Amygdala (tissue), 56 donors: ENCODE results near the gene PHLDB2.
A peak's percentile ranks its signal among the peaks of the same experiment; 100 is the strongest.
"Not testable (repeated sequence)": the region's sequence is repeated elsewhere in the genome, so short reads cannot be mapped to it uniquely, and the experiment has no call there.

ENCODE experiments used
- DNase-seq, 56 donors: peaks; one replicate each; lab custom pipeline; 2025; lab: John Stamatoyannopoulos, UW

Gene PHLDB2

DNA sequence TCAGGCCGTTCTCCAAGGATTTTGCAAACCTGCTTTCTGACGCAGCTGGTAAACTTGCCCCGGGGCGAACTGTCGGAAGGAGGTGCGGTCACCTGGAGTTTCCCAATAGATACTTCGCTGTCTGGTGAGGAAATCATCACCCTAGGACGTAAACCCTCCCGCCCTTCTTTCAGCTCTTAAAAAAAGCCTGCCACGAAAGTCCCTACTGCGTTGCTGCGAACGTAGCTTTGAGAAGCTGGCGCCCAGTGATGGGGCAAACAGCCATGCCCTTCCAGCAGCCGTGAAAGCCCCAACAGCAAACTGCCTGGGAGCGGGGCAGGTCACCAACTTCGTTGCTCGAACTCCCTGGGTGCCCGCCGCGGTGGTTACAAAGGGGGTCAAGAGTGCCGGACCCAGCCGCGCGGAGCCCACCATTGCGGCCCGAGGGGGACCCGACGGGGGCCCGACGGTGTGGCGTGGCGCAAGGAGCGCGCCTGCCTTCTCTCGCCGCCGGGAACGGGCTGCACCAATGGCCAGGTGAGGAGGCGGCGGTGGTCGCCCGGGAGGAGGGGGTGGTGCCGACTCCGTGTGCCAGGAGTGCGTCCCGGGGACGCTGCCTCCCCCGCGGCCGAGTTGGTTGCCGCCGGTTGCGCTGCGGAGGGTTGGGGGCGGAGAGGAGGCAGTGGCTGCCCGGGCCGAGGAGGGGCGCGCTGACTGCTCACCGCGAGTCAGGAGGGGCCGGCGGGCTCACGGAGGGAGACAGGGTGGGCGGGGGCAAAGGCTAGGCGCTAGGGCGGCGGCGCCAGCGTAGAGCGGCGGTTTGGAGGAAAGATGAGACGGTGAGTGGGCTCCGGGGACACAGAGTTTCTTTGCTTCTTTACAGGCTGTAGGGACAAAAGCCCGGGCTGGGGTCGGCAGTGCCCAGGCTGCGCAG is at the start of gene PHLDB2:
TSS of gene PHLDB2 (plus strand) at position 205 of the 913 bp plus-strand sequence. CDS start 24,813 bp downstream, outside the sequence.
- peak in 4 of 56 donors; percentile 2 to 22 (median 7) for DNase-seq

GRCh38 chr3:111810909-111811308 is 48.2 kb upstream of the PHLDB2 start:
- DNase-seq: no peak

- no peak for DNase-seq
These were observed 47.3 kb upstream of the PHLDB2 start for GRCh38 chr3:111811811-111812210.

- no peak for DNase-seq
These were observed 46.4 kb upstream of the PHLDB2 start for GRCh38 chr3:111812701-111813100.

- no peak for DNase-seq
These were observed 45.6 kb upstream of the PHLDB2 start for GRCh38 chr3:111813441-111813840.

DNA sequence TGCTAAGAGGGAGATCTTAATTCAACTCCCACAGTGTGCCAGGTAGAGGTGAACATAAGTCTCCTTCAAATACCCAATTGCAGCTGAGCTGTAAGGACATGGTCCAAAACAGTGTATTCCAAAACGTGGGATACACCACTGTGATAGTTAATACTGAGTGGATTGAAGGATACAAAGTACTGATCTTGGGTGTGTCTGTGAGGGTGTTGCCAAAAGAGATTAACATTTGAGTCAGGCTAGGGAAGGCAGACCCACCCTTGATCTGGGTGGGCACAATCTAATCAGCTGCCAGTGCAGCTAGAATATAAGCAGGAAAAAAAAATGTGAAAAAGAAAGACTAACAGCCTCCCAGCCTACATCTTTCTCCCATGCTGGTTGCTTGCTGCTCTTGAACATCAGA is 45.1 kb upstream of the PHLDB2 start:
- no peak for DNase-seq

GRCh38 chr3:111816771-111817170 is 42.3 kb upstream of the PHLDB2 start:
- not testable (repeated sequence) for DNase-seq

DNA sequence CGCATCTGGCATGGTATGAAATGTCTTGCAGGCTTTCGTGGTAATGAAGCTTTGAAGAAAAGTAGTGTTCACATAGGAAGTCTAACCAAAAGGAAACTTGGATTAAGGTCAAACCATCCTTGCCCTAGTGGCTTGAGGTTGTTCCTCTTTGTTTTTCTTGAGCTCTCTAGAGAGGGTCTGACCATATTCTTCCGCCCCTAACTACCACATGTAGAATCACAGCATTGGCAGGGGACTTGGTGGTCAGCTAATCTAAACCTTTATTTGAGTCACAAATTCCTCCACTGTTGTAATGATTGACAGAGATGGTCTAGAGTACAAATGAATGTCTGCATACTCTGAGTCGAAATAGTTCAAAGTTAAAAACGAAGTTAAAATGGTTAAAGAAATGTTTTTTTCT is 39.1 kb upstream of the PHLDB2 start:
- DNase-seq: no peak

DNA sequence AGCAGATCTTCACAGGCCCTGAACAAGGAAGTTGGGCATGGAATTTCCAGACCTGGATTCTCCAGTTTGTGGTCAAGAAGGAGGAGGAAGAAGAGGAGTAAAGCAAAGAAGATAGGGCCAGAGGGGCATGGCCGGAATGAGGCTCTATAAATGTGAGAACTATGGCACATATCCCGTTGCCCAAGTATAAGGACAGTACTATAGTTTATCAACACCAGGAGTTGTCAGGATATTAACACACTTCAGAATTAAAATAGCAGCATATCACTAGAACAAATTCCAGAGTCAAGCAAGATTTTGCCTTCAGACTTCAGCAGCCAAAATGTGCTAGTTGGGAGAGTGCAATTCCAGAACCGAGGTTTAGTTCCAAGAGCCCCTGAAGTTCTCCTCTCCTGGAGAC is 38.4 kb upstream of the PHLDB2 start:
- DNase-seq: no peak

- DNase-seq: no peak
These were observed 37.2 kb upstream of the PHLDB2 start for GRCh38 chr3:111821891-111822290.

DNA sequence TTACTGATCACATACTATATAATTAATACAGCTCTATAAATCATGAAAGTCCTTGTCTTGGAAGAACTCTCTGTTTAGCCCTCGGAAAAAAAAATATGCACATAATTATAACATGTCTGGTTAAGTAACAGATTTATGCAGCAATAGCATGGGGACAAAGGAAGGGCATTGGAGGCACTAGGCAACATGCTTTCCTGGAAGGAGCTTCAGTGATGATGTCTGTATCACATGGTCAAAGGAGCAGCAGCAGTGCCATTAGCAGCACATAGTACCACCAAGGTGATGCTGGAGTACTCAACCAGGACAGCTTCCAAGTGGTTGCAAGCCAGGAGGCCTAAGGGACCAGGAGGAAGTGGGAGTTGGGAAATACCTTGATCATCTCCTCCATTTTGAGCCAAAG is 36.3 kb upstream of the PHLDB2 start:
- DNase-seq: no peak

GRCh38 chr3:111823341-111823855 is 35.7 kb upstream of the PHLDB2 start:
- DNase-seq: no peak

- DNase-seq: no peak
These were observed 34.7 kb upstream of the PHLDB2 start for GRCh38 chr3:111824351-111824750.

DNA sequence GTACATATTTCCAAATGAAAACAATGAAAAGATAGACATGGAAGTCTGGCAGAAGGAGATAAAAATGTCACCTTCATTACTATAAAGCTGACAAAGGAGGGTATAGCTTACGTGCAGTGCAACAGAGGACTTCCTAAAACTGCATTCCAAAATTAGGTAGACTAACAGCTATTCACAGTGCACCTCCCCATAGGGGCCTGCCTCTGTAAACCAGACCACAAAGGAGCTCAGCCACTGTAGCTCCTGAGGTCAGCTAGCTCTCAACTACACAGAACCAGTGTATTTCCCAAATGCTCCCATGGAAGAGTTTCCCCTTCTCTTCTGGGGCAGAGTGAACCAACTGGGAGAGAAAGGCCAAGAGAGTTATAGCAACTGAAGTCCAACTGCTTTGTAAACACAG is 31.2 kb upstream of the PHLDB2 start:
- no peak for DNase-seq

DNA sequence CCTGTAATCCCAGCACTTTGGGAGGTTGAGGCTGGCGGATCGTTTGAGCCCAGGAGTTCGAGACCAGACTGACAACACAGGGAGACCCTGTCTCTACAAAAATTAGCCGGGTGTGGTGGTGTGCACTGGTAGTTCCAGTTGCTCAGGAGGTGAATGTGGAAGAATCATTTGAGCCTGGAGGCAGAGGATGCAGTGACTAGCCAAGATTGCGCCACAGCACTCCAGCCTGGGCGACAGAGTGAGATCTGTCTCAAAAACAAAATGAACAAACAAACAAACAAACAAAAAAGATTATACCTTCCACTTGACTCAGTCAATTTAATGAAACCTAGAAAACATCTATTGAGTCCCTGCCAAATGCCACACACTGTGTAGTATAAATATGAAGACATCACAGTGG is 30.5 kb upstream of the PHLDB2 start:
- DNase-seq: no peak

DNA sequence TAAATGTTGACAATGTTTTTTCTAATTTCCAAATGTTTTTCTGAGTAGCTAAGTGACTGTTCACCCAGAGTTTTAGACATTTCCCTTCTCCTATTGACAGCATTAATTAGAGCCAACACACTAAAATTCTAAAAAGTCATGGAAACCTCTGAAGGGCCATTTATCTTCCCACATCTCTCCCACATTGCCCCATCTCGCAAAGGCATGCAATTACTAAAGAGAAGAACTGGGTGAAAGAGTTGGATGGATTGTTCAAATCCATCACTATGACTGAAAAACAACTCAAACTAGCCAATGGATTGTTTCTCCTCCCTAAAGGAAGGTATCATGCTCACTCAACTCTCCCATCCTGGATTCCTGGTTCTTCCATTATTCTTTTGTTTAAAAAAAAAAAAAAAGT is 30.0 kb upstream of the PHLDB2 start:
- DNase-seq: no peak

- no peak for DNase-seq
These were observed 27.2 kb upstream of the PHLDB2 start for GRCh38 chr3:111831840-111832239.

- no peak for DNase-seq
These were observed 22.0 kb upstream of the PHLDB2 start for GRCh38 chr3:111837112-111837511.

DNA sequence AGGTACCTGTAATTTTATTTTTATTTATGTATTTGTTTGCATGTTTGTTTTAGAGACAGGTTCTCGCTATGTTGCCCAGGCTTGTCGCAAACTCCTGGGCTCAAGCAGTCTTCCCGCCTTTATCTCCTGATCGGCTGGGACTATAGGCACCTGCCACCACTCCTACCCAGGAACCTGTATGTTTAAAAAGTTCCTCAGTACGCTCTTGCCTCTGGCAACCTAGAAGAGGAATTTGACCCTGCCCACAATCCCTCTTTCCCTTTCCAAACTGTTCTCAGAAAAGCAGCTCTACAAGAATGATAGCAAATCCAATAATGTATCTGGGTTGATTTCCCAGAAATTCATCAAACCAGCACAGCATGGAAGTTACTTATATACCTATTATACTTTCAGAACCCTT is 20.9 kb upstream of the PHLDB2 start:
- no peak for DNase-seq

DNA sequence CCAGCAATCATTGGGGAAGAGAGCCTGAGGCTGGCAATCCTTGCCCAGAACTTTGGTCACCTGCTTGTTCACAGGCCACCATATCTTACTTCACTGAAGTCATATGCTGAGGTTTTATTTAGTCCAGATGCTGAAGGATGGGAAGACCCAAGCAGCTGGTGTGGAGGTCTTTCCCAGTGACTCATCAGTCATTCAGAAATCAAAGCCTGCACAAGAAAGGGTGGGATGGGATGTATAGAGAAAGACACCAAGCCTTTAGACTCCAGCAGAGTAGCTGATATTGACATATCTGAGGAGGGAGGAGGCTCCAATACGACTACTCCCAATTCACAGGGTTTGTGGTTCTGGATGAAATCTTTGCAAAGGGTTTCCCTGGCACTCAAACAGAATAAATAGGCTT is 13.0 kb upstream of the PHLDB2 start:
- DNase-seq: no peak

DNA sequence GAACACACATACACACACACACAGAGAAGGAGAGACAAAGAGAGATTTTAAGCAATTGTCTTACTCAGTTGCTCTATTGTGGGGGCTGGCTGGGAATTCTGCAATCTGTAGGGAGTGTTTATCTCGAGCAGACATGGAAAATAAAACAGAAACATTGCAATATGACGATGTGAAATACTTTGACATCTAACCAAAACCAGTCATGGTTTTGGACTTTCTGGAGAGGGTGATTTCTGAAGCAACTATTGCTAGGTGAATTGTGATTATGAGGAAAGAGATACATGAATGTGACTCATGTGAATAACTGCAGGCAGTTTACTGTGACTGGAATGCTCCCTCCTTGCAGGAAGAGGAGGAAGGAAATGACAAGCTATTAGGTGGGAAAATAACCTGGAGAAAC is 12.3 kb upstream of the PHLDB2 start:
- no peak for DNase-seq

GRCh38 chr3:111848283-111848682 is 10.8 kb upstream of the PHLDB2 start:
- DNase-seq: no peak
